Neutrophil (primary cell): ENCODE results near the gene COL15A1.

Source experiments
- H3K27ac ChIP-seq: fragments of 200-600 bp; sonication (generic); 2 replicates; pipeline ENCODE4 v1.5.1; 2016; ENCODE audit warnings: mild to moderate bottlenecking, moderate library complexity
- H3K27me3 ChIP-seq: fragments of 200-600 bp; sonication (generic); 2 replicates; pipeline ENCODE4 v1.6.0; 2016; ENCODE audit warnings: mild to moderate bottlenecking
- H3K36me3 ChIP-seq: fragments of 200-600 bp; sonication (generic); 2 replicates; pipeline ENCODE4 v1.5.1; 2017
- H3K4me1 ChIP-seq, 2 experiments: fragments of 200-600 bp in 1 of 2; sonication (generic) in 1 of 2; 1 replicate in 1 of 2; 2 replicates in 1 of 2; pipeline versions ENCODE4 v1.5.1 to v1.6.1; 2013 to 2016; ENCODE audit warnings: low read depth in 1 of 2, low read length in 1 of 2, mild to moderate bottlenecking in 1 of 2, moderate library complexity in 1 of 2; ENCODE audit not compliant: control insufficient read depth in 1 of 2, insufficient read depth in 1 of 2
- H3K4me3 ChIP-seq, 2 experiments: fragments of 200-600 bp in 1 of 2; sonication (generic) in 1 of 2; 1 replicate in 1 of 2; 2 replicates in 1 of 2; pipeline ENCODE4 v1.5.1; 2013 to 2016; ENCODE audit warnings: low read depth in 1 of 2, low read length in 1 of 2, mild to moderate bottlenecking in 1 of 2, moderate library complexity in 1 of 2
- H3K9me3 ChIP-seq: fragments of 200-600 bp; sonication (generic); 2 replicates; pipeline ENCODE4 v1.5.1; 2016
- CTCF ChIP-seq: fragments of 200-600 bp; sonication (generic); IDR thresholded peaks from 2 replicates; pipeline ENCODE4 v1.5.1; 2016; ENCODE audit warnings: antibody characterized with exemption

Gene COL15A1

GRCh38 chr9:98980291-98980690 is 36.6 kb downstream of the COL15A1 start:
- Histone ChIP-seq H3K27ac (no peak overlapping the region), H3K36me3 (no peaks in the 10 kb centered on the region), H3K4me1 (peaks cover 0 to under 1% of the 10 kb centered on the region in 2 experiments), H3K27me3 (peaks cover 41% of the 10 kb centered on the region), H3K9me3 (no peaks in the 10 kb centered on the region), H3K4me3 (no peak overlapping the region)
- no peak for TF ChIP-seq CTCF

DNA sequence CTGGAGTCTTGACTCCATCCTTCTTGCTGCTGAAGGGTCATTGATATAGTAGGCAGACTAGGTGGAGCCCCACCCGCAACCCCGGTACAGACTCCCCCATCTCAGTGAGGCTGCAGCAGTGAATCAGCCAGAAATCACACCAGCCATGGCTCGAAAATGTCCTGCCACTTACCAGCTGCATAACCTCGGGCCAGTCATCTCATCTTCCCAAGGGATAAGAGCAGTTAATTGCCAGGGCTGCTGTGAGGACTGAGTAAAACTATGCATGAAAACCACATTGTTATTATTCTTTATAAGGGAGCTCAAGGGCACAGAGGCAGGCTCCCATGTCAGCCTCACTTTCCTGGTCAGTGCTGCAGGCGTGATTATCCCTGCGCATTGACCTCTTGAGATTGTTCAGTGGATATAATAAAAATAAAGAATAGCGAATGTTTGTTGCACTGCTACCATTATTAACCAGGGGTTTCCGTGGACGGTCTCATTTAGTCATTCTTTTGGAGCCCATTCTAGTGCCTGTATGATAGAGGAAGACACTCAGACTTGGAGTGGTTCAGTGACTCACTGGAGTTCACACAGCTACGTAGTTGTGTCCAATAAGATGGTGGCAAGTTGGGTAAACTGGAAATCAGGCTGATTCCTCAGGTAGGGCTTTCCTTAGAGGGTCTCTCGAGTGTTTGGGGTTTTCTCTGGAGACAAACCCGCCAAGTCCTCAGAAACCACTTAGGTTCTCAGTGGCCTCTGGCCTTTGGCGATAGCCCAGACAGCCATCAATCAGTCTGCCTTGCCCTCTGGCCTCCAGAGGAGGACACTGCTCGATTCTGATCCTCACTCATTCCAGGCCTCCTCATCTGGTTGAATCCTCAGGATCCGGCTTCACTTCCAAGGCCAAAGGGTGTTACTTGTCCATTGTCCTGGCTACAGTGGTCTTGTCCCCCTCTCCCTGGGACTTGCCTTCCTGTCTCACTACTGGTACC is 39.9 kb downstream of the COL15A1 start:
- TF ChIP-seq CTCF: no peak
- H3K4me1 ChIP-seq: no peaks in the 10 kb centered on the region
- no peak overlapping the region for H3K4me3 ChIP-seq
- no peaks in the 10 kb centered on the region for H3K9me3 ChIP-seq
- H3K27me3 ChIP-seq: peaks cover 16% of the 10 kb centered on the region
- no peak overlapping the region for H3K27ac ChIP-seq
- no peaks in the 10 kb centered on the region for H3K36me3 ChIP-seq

- Histone ChIP-seq H3K9me3 (no peaks in the 10 kb centered on the region), H3K4me3 (no peak overlapping the region), H3K4me1 (no peaks in the 10 kb centered on the region), H3K36me3 (no peaks in the 10 kb centered on the region), H3K27ac (no peak overlapping the region), H3K27me3 (peaks cover 7% of the 10 kb centered on the region)
- TF ChIP-seq CTCF: no peak
Observed at GRCh38 chr9:98985596-98985995, 41.9 kb downstream of the COL15A1 start.

GRCh38 chr9:98986866-98987651 is 43.4 kb downstream of the COL15A1 start:
- no peak overlapping the region for H3K4me3 ChIP-seq
- H3K4me1 ChIP-seq: no peaks in the 10 kb centered on the region
- no peaks in the 10 kb centered on the region for H3K9me3 ChIP-seq
- peaks cover 7% of the 10 kb centered on the region for H3K27me3 ChIP-seq
- TF ChIP-seq CTCF: no peak
- no peak overlapping the region for H3K27ac ChIP-seq
- H3K36me3 ChIP-seq: no peaks in the 10 kb centered on the region

DNA sequence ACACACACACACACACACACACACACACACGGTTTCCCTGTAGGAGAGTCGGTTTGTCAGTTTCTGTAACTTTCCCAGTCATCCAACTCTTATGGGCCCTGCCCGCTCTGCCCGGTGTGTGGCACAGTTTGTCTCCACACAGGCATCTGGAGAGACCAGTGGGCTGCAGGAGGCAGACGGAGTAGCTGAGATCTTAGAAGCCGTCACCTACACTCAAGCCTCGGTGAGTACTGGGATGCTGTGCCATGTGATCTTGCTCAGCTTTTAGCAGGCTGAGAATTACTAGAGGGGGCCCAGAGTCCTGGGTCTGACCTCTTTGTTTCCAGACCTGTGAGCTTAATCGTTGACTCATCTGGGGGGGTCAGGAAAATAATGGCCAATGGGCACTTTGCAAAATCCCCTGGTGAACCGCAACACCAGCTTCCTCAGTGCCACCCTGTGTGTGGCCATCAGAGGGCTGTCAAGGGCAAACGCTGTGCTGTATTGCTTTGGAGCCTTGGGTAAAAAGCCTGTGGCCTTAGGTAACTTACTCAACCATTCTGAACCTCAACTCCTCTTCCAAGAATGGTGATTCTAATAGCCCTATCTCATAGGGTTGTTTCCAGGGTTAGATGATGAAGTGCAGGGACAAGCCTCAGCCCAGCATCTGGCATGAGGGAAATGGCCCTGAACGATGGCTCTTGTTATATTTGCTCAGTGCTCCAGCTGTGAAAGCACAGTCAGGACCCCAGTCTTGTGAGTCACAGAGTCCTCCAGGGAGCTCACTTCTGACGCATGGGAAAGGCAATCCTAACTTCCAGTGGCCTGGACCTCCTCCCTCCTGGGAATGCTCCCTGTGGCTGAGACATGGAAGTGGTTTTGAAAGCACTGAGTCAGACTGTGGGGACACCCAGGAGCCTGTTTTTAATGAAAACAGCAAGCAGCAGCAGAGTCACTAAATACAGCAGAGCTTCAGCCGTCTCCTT is 45.6 kb downstream of the COL15A1 start:
- no peak for TF ChIP-seq CTCF

More for the DNA sequence above, 45.6 kb downstream of the COL15A1 start:
- Histone ChIP-seq H3K9me3 (no peaks in the 10 kb centered on the region), H3K27me3 (peaks cover 26% of the 10 kb centered on the region), H3K4me3 (no peak overlapping the region), H3K27ac (no peak overlapping the region), H3K4me1 (no peaks in the 10 kb centered on the region), H3K36me3 (no peaks in the 10 kb centered on the region)
